Hippocampal formation (tissue), 2 donors: ENCODE measurements around the gene CALCA.
"Not testable (repeated sequence)": the region's sequence is repeated elsewhere in the genome, so short reads cannot be mapped to it uniquely, and the experiment has no call there.

Source experiments
- DNase-seq, 2 donors: peaks; one replicate each; lab custom pipeline; 2025; lab: John Stamatoyannopoulos, UW

Gene CALCA, protein sequence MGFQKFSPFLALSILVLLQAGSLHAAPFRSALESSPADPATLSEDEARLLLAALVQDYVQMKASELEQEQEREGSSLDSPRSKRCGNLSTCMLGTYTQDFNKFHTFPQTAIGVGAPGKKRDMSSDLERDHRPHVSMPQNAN

DNA sequence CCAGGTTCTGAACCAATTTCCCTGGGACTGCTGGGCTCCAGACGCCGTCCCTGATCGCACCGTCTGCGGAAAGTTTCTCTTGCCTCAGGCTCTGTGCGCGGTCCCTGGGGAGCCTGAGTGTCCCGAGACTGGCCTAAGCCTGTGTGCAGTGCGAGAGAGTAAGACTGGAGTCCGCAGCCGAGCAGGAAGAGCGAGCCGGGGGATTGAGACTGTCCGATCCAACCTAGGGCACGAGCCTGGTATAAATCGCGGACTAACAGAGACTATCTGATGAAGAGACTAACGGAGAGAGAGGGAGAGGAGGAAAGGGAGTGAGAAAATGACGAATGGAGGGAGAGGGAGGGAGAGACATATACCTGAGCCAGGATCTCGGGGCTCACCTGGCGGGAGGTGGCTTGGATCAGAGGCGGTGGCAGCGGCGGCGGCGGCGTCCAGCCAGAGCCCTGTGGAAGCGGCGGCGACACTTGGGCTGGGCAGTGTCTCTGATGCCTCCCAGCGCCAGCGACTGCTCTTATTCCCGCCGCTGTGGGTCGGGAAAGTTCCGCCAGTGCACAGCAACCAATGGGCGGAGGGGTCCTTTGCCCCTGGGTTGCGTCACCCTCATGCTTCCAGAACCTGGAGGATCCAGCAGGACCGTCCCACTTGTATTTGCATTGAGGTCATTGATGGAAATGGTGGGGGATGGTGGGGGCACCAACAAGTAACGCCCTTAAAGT is at the start of gene CALCA:
CALCA (minus strand) TSS at position 487 of the 716 bp plus-strand sequence. CDS start 1,159 bp downstream, outside the sequence.
- DNase-seq = no peak

DNA sequence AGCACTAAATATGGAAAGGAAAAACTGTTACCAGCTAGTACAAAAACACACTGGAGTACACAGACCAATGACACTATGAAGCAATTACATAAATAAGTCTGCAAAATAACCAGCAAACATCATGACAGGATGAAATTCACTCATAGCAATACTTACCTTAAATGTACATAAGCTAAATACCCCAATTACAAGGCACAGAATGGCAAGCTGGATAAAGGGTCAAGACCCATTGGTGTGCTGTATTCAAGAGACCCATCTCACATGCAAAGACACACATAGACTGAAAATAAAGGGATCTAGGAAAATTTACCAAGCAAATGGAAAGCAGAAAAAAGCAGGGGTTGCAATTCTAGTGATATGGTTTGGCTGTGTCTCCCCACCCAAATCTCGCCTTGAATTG is 44.0 kb upstream of the CALCA start:
- no peak for DNase-seq

DNA sequence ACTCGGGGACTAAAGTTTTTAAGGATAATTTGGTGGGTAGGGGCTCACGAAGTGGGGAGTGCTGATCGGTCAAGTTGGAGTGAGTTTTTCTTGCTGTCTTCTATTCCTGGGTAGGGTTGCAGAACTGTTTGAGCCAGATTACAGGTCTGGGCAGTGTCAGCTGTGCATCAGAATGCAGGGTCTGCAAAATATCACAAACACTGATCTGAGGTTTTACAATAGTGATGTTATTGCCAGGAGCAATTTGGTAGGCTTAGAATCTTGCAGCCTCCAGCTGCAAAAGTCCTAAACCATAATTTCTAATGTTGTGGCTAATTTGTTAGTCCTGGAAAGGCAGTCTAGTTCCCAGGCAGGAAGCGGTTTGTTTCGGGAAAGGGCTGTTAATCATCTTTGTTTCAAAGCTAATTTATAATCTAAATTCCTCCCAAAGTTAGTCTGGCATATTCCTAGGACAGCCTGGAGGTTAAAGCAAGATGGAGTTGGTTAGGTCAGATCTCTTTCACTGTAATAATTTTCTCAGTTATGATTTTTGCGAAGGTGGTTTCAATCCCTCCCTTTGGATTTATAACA is 39.7 kb upstream of the CALCA start:
- DNase-seq = no peak

DNA sequence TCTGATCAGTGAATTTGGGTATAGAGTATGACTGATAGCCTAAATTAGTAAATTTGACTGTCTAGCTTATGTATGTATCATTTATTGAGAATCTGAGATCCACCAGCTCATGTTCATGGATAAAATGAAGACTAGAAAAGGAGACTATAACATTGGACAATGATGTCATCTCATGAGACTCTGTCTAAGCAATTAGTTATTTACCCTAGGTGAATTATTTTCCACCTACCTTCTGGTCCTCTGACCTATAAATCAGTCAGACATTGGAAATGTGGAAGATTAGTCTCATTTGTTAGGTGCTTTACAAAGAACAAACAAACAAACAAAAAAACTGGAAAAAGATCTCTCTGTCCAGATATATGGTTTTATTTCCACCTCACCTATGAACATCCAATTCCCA is 38.7 kb upstream of the CALCA start:
- DNase-seq = no peak

DNA sequence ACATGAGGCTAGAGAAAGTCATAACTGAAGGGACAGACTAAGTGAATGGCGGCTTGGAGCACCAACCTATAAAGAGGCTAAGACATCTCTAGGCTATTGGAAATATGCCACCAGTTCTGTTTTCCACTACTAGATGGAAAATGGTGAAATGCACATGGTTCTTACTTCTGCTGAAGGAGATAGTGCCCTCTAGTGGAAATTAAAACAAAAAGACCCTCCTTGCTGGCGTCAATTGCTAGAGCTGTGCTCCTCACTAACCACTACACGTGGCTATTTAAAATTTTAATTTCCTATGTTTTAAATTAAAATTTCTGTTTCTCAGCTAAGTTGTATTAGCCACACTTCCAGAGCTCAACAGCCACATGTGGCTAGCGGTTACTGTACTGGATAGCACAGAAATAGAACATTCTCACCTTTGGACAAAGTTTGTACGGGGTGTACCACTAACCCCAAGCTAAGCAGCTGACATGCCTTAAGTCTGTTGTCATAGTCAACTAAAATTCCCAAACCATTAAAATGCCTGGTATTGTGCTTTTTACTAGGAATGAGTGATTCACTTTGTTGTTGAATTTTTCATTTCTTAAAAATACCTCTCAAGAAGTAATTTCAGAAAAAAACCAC is 34.1 kb upstream of the CALCA start:
- DNase-seq = no peak

DNA sequence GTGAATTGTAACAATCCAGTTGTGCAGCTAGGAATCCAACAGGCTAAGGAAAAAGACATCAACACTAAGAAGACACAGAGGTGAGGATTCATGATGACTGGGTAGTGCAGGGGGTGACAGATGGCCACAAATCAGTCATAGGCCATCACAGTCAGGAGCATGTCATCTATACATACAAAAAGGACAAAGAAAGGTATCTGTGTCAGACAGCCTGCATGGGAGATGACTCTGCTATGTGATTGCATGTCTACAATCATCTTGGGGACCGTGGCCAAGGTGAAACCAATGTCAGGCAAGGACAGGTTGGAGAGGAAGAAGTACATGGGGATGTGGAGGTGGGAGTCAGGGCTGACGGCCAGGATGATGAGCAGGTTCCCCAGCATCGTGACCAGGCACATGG is 16.0 kb upstream of the CALCA start:
- DNase-seq = not testable (repeated sequence)

DNA sequence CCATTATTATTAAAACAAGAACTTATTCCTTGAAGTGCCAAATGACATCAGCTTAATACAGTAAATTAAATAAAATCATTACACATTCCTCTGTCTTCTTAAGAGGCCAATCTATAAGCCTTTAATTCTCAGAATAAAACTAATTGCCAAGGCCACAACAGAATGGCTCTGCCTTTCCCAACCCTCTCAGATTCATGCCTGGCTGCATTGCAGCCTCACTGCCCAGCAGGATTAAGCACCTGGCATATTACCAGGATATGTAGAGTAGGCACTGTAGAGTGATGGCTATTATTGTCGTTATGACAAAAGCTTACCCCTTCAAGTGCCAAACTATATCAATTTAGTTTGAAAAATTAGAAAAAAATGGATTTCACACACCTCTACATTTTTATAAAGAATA is 9.4 kb upstream of the CALCA start:
- DNase-seq = no peak

DNA sequence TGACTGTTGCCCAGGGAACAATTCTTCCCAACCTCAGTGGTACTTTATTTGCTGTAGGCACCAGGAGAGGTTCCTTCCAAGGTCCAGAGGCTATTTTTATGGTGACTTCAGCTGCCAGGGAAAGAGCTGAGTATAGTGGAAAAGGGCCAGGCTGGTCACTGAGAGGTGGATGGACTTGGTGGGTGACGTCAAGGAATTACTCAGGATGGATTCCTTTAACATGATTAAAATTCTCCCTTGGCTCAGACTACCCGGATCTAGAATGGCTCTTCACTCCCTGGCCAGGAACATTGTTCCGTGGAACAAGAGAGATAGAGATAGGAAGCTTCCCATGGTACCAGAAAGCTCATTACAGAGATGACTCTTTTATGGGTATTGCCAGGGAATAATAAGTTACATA is 8.7 kb upstream of the CALCA start:
- no peak for DNase-seq

DNA sequence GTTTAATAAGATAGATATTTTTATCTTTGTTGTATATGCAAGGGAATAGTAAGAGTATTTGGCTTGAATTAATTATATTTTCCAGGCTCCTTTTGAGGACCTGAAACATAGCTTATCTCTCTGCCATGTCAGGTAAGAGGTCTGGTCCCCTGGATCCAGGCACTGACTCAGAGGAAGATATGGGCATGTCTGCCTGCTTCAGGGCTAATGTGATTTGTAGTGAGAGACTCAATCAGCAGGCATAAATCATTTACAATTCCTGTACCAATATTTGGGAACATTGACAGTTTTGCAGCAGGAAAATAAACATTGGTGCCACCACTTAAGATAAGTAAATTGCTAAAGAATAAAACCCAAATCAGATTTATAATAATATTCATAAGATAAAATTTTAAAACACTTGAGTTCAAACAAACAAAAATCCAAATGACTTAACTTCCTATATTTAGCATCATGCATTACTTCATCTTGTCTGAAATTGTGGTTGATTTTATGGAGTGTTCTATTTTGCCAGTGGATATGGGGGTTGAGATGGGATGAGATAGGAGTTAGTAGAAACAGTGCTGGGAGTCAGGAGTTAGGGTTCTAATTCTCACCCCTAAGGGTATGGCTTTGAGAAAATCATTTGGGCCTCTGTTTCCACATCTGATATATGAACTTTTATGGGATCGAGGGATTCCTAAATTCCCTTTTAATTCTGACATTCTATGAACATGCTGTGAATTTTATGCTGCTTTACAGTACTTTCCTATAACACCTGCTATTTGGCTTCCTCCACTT is 5.1 kb upstream of the CALCA start:
- DNase-seq = no peak

DNA sequence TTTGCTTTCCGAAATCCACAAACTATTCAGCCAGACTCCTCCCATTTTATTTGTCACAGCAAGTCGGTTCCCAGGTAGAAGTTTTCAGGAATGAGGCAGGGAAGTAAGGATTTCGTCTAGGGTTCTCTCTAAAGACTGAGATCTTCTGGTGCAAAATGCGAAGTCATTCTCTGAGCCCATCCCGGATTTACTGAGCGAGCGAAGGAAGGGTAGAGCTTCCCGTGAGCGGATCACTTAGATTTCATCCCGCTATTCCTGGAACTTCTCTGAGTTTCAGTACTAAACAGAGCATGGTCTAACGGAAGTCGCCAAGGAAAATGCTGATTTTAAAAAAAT is 3.1 kb upstream of the CALCA start:
- no peak for DNase-seq

DNA sequence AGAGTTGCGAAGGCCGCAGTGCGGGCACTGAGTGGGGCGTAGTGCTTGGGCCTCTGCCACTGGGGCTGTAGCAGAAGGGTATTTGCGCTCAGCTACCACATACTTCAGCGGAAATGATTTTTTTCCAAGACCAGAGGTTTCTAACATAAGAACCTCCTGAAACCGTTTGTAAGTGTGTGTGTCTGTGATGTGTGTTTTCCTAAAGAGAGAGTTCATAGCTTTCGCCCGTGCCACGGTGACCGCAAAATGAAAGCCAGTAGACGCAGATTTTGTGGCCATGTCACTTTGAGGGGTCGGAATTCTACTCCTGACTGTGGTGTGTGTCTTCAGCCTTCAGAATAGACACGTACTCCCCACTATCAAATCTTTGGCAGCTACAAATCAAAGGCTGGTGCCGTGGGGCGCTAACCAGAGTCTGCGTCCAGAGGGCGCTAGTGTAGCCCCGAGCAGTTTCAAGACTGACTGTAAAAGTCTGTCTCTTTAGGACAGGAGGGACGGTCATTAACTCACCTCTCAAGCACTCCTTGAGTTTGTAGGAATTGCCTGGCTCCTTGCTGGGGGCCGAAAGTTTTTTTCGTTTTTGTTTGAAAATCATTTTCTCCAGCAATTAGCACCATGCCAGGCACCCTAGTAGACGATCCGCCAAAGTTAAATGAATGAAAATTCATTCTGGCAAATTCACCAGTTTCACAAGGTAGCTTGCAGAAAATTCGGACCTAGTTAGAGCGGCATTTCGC is 2.5 kb upstream of the CALCA start:
- DNase-seq = no peak

DNA sequence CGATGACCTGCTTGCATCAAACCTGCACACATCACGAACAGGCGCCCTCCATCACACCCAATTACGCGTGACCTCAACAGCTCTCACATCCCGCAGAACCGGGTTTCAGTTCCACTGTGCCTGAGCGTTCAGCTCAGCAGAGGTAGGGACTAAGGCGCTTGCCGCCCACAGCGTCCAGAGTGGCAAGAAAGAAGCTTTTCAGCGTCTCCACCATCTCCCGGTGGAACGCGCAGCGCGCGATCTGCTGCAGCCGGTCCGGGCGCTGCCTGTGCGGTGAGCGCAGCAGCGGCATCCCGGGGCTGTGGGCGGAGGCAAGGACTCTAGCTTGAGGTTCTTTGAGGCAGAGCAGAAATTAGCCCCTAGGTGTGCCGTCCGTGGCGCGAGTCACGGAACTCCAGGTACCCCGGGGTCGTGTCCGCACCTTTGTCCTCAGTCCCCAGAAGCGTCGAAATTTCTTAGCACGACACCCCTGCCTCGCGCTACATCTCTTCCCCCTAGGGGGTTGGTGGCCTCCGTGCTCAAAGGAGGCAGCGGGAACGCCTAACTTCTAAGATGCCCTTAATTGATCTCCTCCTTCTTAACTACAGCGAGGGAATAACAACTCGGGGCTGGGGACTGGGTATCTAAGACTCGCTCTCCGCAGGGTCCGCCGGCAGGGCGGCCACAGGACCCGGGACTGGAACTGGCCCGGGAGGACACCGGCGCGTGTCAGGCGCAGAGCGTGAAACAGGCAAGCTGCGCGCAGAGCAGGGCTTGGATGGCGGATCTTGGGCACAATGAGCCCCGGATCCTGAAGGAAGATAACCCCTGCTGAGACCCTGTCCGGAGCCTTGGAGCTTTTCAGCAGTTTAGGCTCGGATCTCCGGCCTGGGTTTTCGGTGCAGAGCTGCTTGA is 1.7 kb upstream of the CALCA start:
- no peak for DNase-seq

DNA sequence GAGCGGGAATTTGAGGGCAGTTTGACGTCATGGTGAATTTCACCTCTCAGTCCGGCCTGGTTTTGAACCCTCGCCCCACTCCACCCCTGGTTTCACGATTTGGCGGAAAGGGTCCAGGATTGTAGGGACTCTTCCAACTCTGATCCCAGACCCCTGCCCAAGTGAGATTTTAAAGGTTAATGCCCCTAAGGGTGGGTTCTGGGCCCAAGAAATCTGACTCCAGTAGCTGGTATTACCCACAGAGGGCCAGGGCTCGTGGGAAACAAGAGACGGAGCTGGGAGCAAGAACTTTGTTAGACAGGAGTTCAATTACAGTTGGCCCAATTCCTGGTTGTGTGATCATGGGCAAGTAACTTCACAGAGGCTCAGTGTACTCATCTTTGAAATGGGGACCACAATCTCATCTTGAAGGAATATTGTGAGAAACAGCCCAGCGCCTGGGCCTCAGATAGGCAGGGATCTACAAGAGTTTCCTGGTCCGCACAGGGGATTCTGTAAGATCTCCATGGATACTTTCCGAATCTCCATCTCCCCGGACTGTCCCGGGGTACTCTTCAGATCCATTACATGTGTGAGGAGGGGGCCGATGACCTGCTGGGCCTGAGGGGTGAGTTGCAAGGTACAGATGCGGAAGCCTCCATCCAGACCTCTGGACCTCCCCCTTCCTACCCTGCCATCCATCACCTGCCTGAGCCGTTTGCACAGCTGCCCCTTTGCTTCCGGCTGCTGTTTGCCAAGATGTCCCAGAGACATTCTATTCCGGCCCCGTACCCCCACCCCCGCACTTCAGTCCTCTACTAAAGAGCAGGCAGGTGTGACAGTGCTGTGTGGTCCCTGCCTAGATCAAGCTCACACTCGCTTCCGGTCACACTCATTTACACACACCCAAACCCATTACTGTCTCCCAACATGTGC is 687 bp upstream of the CALCA start:
- DNase-seq = no peak

DNA sequence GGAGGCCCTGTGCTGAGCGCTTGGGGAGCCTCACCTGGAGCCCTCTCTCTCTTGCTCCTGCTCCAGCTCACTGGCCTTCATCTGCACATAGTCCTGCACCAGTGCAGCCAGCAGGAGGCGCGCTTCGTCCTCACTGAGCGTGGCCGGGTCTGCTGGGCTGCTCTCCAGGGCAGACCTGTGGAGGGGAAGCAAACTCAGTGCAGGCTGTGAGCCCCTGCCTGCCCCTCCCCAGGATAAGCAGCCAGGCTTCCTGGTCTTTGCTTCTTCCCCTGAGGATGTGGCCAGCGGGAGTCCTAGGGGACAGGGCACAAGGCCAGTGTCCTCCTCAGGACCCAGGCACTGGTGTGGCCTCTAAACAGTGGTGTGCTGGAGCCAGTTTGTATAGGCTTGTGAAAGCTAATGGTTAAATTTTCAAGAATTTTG is 2.2 kb downstream of the CALCA start:
- DNase-seq = no peak

DNA sequence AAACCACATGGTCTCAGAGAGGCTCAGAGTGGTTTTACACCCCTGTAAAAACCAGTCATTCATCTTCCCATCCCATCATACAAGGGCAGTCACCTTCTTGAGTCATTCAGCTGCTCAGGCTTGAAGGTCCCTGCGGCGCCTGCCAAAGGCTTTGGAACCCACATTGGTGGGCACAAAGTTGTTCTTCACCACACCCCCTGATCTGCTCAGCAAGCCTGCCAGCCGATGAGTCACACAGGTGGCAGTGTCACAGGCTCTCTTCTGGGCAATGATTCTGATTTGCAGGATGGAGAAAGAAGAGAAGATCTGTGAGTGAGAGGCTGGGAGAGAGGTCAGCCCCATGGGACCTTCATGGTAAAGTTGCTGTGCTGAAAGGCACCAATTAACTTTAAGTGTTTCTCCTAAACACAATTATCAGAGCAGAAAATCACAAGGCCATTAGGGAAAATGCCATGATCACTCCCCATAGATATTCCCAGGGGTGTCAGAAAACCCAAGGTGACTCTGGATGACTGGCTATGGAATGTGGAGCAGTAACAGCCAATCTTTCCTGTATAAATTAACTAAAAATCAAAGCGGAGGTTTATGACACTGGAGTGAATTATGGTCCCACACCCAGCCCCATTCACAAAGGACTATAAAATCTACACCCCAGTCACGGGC is 4.4 kb downstream of the CALCA start:
- DNase-seq = no peak

DNA sequence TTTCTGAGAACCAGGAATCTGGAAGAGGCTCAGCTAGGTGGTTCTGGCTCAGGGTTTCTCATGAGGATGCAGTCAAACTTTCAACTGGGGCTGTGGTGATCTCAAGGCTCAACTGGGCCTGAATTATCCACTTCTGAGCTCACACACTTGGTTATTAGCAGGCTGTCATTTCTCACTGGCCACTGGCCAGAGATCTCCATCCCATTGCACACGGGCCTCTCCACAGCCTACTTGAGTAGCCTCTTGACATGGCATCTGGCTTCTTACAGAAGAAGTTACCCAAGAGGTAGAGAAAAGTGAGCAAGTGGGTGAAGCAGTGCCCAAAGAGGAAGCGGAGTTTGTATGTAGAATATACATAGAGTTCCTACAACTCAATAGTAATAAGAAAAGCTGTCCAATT is 16.0 kb downstream of the CALCA start:
- no peak for DNase-seq

DNA sequence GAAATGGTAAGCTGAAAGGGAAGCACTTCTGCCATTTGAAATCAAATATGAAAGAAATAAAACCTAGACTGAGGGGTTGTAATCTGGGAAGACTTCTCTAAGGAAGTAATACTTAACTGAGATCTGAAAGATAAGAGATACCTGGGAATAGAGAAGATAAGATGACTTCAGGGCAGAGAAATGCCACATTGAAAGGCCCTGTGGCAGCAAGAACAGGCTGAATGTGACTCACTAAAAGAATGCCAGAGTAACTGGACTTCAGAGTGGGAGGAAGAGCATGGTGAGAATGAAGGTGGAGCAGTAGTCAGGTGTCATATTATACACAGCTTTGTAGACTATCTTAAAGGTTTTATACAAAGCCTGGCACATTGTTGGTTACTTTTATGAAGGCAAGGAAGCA is 17.6 kb downstream of the CALCA start:
- DNase-seq = no peak

DNA sequence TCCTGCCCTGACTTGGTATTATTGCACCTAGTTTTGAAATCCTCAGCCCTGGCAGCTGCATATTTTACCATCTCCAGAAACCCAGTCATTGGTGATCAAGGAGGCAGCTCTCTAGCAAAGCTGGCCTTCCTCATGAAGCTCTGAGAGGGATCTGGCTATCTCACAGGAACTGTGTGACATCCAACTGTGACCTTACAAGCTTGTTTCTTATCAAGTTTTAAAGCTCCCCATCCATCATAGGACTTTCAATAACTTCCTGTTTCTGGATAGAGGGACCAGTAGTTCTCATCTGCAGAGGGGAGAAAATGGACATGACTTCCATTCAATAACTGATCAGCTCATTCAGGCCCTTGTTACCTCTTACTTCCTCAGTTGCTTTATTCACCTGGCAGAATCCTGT is 18.2 kb downstream of the CALCA start:
- DNase-seq = no peak
